ENCODE measurements around the gene MRPL3.

DNA sequence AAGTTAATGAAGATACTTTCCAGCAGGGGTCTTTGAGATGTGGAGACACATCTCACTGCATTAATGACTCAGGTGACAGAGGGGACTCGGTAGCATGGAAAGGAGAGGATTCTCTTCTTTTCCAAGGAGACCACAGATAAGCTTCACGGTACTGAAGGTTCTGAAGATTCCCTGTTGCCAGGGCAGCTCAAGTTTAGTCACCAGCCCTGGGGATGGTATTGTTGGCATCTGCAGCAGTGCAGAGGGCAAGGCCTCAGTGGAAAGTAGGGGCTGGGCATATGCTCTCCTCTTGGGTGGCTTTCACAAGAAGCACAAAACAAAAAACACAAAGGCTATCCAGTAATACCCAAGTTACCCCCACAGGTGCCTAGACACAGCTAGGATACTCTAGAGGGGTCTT, 38.0 kb upstream of the MRPL3 start:
- TF ChIP-seq POLR2AphosphoS5 (IDR thresholded peaks at IDR 0.05; ENCODE audit: borderline replicate concordance, low read depth, low read length) (no peak), EZH2 (IDR thresholded peaks at IDR 0.05) (no peak), FOXP2 (optimal IDR thresholded peaks at IDR 0.05; ENCODE audit: control extremely low read depth, extremely low read length, insufficient read depth) (no peak)
